ENCODE measurements around the gene MT1G. TPM values are rescaled to one million over a fixed set of nuclear protein-coding genes. Genes with fewer than 3 reads are reported as not detected.

The MT1G gene
- polyA plus RNA-seq, 1 donor (not counting 4 experiments of a cell fraction or from before 2014, with no cell fraction given): 9.8 TPM

- no peak within 1 kb of the TSS for H3K27ac ChIP-seq (ENCODE audit: control insufficient read depth, insufficient read depth, low read length)
- H3K27me3 ChIP-seq (ENCODE audit: control insufficient read depth, extremely low read depth, insufficient read depth, low read length): peaks cover 5% of the 10 kb centered on the region
- H3K36me3 ChIP-seq (ENCODE audit: control insufficient read depth in 2 of 2, extremely low read depth in 1 of 2, insufficient read depth in 2 of 2, low read length in 2 of 2): no peaks in the 10 kb centered on the region
- no peaks in the 10 kb centered on the region for H4K20me1 ChIP-seq (ENCODE audit: control insufficient read depth, extremely low read depth, insufficient read depth, low read length)
- DNase-seq (ENCODE audit: low read depth, low spot score): no peak
- dilution Hi-C loops (cut with MboI; ENCODE audit: extremely low pct_ligation_motif_present, low sequenced_read_pairs): no loop called here
- FAIRE-seq: no peak
- no peak within 1 kb of the TSS for H3K9ac ChIP-seq (ENCODE audit: control insufficient read depth, extremely low read depth, insufficient read depth, low read length)
- no peaks in the 10 kb centered on the region for H3K9me3 ChIP-seq (ENCODE audit: control insufficient read depth, low read depth, low read length)
- H3K4me1 ChIP-seq (ENCODE audit: control insufficient read depth, extremely low read depth, insufficient read depth, low read length): peaks cover 14% of the 10 kb centered on the region
- H3K4me2 ChIP-seq (ENCODE audit: control insufficient read depth, extremely low read depth, insufficient read depth, low read depth, low read length): no peak within 1 kb of the TSS
- no peak for TF ChIP-seq EZH2 (IDR thresholded peaks at IDR 0.05; ENCODE audit: low read length)
- H3K4me3 ChIP-seq (ENCODE audit: control insufficient read depth in 2 of 3, extremely low read depth in 1 of 3, insufficient read depth in 2 of 3, low read depth in 1 of 3, low read length in 3 of 3): no peak within 1 kb of the TSS
- no peaks in the 10 kb centered on the region for H3K79me2 ChIP-seq (ENCODE audit: control insufficient read depth, insufficient read depth, low read length)
- no peaks in the 10 kb centered on the region for H3K9me1 ChIP-seq (ENCODE audit: control insufficient read depth, extremely low read depth, insufficient read depth, low read length)
- H2AFZ ChIP-seq (ENCODE audit: control insufficient read depth, low read length): no peak within 1 kb of the TSS
Measured at GRCh38 chr16:56651586-56651985, 16.3 kb downstream of the MT1G start, which contains the start of gene MT1B. Gene MT1B (plus strand): TSS chr16:56651886. CDS start chr16:56651954, 68 bp downstream.

GRCh38 chr16:56649820-56650219 is 18.0 kb downstream of the MT1G start:
- peaks cover 5% of the 10 kb centered on the region for H3K27me3 ChIP-seq (ENCODE audit: control insufficient read depth, extremely low read depth, insufficient read depth, low read length)
- no peak overlapping the region for H3K27ac ChIP-seq (ENCODE audit: control insufficient read depth, insufficient read depth, low read length)
- dilution Hi-C loops (cut with MboI; ENCODE audit: extremely low pct_ligation_motif_present, low sequenced_read_pairs): no loop called here
- no peaks in the 10 kb centered on the region for H3K79me2 ChIP-seq (ENCODE audit: control insufficient read depth, insufficient read depth, low read length)
- no peaks in the 10 kb centered on the region for H4K20me1 ChIP-seq (ENCODE audit: control insufficient read depth, extremely low read depth, insufficient read depth, low read length)
- H3K4me3 ChIP-seq (ENCODE audit: control insufficient read depth in 2 of 3, extremely low read depth in 1 of 3, insufficient read depth in 2 of 3, low read depth in 1 of 3, low read length in 3 of 3): no peak overlapping the region
- H3K9ac ChIP-seq (ENCODE audit: control insufficient read depth, extremely low read depth, insufficient read depth, low read length): no peak overlapping the region
- DNase-seq (ENCODE audit: low read depth, low spot score): no peak
- peak overlapping the region; percentile 6 for H3K4me2 ChIP-seq (ENCODE audit: control insufficient read depth, extremely low read depth, insufficient read depth, low read depth, low read length)
- no peak for TF ChIP-seq CTCF (optimal IDR thresholded peaks at IDR 0.05 in 1 of 3, IDR thresholded peaks at IDR 0.05 in 1 of 3, conservative IDR thresholded peaks at IDR 0.05 in 1 of 3; ENCODE audit: extremely low read depth in 1 of 3, insufficient read depth in 2 of 3, low read length in 3 of 3)
- TF ChIP-seq EZH2 (IDR thresholded peaks at IDR 0.05; ENCODE audit: low read length): no peak
- no peak overlapping the region for H2AFZ ChIP-seq (ENCODE audit: control insufficient read depth, low read length)
- no peaks in the 10 kb centered on the region for H3K9me3 ChIP-seq (ENCODE audit: control insufficient read depth, low read depth, low read length)
- peak; percentile 84 for FAIRE-seq
- no peaks in the 10 kb centered on the region for H3K36me3 ChIP-seq (ENCODE audit: control insufficient read depth in 2 of 2, extremely low read depth in 1 of 2, insufficient read depth in 2 of 2, low read length in 2 of 2)
- peaks cover 14% of the 10 kb centered on the region for H3K4me1 ChIP-seq (ENCODE audit: control insufficient read depth, extremely low read depth, insufficient read depth, low read length)
- H3K9me1 ChIP-seq (ENCODE audit: control insufficient read depth, extremely low read depth, insufficient read depth, low read length): no peaks in the 10 kb centered on the region

GRCh38 chr16:56649271-56649670 is 18.6 kb downstream of the MT1G start:
- no peak overlapping the region for H3K27ac ChIP-seq (ENCODE audit: control insufficient read depth, insufficient read depth, low read length)
- H3K9me3 ChIP-seq (ENCODE audit: control insufficient read depth, low read depth, low read length): no peaks in the 10 kb centered on the region
- no peaks in the 10 kb centered on the region for H4K20me1 ChIP-seq (ENCODE audit: control insufficient read depth, extremely low read depth, insufficient read depth, low read length)
- FAIRE-seq (no peak), DNase-seq (ENCODE audit: low read depth, low spot score) (no peak)
- no peaks in the 10 kb centered on the region for H3K79me2 ChIP-seq (ENCODE audit: control insufficient read depth, insufficient read depth, low read length)
- peaks cover 14% of the 10 kb centered on the region for H3K4me1 ChIP-seq (ENCODE audit: control insufficient read depth, extremely low read depth, insufficient read depth, low read length)
- H3K9me1 ChIP-seq (ENCODE audit: control insufficient read depth, extremely low read depth, insufficient read depth, low read length): no peaks in the 10 kb centered on the region
- dilution Hi-C loops (cut with MboI; ENCODE audit: extremely low pct_ligation_motif_present, low sequenced_read_pairs): no loop called here
- peaks cover 5% of the 10 kb centered on the region for H3K27me3 ChIP-seq (ENCODE audit: control insufficient read depth, extremely low read depth, insufficient read depth, low read length)
- no peak overlapping the region for H2AFZ ChIP-seq (ENCODE audit: control insufficient read depth, low read length)
- H3K4me3 ChIP-seq (ENCODE audit: control insufficient read depth in 2 of 3, extremely low read depth in 1 of 3, insufficient read depth in 2 of 3, low read depth in 1 of 3, low read length in 3 of 3): no peak overlapping the region
- TF ChIP-seq EZH2 (IDR thresholded peaks at IDR 0.05; ENCODE audit: low read length) (no peak), CTCF (optimal IDR thresholded peaks at IDR 0.05 in 1 of 3, IDR thresholded peaks at IDR 0.05 in 1 of 3, conservative IDR thresholded peaks at IDR 0.05 in 1 of 3; ENCODE audit: extremely low read depth in 1 of 3, insufficient read depth in 2 of 3, low read length in 3 of 3) (no peak)
- no peak overlapping the region for H3K9ac ChIP-seq (ENCODE audit: control insufficient read depth, extremely low read depth, insufficient read depth, low read length)
- H3K4me2 ChIP-seq (ENCODE audit: control insufficient read depth, extremely low read depth, insufficient read depth, low read depth, low read length): no peak overlapping the region
- no peaks in the 10 kb centered on the region for H3K36me3 ChIP-seq (ENCODE audit: control insufficient read depth in 2 of 2, extremely low read depth in 1 of 2, insufficient read depth in 2 of 2, low read length in 2 of 2)
